ENCODE results near the gene ELMO1.

ELMO1 gene

DNA sequence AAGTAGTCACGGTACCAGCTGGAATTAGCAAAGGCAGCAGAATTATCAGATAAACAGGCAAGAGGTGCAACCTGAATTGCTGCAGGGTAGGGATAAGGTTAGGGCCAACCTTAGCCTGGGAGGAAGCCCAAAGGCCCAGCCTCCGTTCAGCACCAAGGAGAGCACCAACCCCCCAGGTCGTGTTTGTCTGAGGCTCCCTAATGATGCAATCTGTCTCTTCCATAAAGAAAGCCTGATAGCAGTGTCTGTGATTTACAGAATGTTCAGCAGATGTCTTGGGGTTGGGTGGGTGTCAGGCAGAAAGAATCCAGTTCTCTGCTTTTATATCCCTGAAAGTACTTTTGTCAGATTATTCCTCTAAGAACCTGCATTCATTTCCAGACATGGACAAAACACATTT lies 396.0 kb downstream of the ELMO1 start:
- Histone ChIP-seq H3K27me3 (ENCODE audit: insufficient read depth, poor library complexity, severe bottlenecking) (no peaks in the 10 kb centered on the region), H3K4me1 (ENCODE audit: insufficient read depth, poor library complexity, severe bottlenecking) (no peaks in the 10 kb centered on the region), H3K27ac (ENCODE audit: poor library complexity, severe bottlenecking) (no peak overlapping the region), H3K4me3 (ENCODE audit: severe bottlenecking) (no peak overlapping the region), H3K36me3 (ENCODE audit: low read depth) (no peaks in the 10 kb centered on the region), H3K9me3 (ENCODE audit: severe bottlenecking) (no peaks in the 10 kb centered on the region)
- DNase-seq (ENCODE audit: low spot score) (no peak), ATAC-seq (ENCODE audit: low read depth) (peak; percentile 57; the same call in 1 of the 3 replicates)
- TF ChIP-seq, protein P1, sequence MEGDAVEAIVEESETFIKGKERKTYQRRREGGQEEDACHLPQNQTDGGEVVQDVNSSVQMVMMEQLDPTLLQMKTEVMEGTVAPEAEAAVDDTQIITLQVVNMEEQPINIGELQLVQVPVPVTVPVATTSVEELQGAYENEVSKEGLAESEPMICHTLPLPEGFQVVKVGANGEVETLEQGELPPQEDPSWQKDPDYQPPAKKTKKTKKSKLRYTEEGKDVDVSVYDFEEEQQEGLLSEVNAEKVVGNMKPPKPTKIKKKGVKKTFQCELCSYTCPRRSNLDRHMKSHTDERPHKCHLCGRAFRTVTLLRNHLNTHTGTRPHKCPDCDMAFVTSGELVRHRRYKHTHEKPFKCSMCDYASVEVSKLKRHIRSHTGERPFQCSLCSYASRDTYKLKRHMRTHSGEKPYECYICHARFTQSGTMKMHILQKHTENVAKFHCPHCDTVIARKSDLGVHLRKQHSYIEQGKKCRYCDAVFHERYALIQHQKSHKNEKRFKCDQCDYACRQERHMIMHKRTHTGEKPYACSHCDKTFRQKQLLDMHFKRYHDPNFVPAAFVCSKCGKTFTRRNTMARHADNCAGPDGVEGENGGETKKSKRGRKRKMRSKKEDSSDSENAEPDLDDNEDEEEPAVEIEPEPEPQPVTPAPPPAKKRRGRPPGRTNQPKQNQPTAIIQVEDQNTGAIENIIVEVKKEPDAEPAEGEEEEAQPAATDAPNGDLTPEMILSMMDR (IDR thresholded peaks at IDR 0.05; ENCODE audit: poor library complexity, severe bottlenecking), result no peak

DNA sequence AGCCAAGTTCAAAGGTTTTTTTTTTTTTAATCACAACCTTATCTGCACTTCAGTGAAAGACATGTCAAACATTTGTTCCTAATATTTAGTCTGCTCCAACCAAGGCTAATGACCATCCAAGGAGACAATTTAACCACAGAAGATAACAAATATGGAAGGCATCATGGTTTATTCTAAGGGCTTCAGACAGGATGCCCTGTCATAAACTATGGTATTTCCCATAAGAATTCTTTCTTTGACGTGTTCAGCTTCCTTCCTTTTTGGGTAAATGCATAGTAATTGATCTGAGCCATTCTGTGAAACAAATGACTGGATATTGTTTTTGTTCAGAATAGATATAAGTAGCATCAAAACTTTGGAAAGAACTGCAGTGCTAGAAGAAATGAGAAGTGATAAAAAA lies 397.9 kb downstream of the ELMO1 start:
- no peaks in the 10 kb centered on the region for H3K4me1 ChIP-seq (ENCODE audit: insufficient read depth, poor library complexity, severe bottlenecking)
- DNase-seq (ENCODE audit: low spot score) (no peak), ATAC-seq (ENCODE audit: low read depth) (no peak)
- TF ChIP-seq, protein P1 (IDR thresholded peaks at IDR 0.05; ENCODE audit: poor library complexity, severe bottlenecking), result no peak
- H3K27me3 ChIP-seq (ENCODE audit: insufficient read depth, poor library complexity, severe bottlenecking), result no peaks in the 10 kb centered on the region
- no peaks in the 10 kb centered on the region for H3K36me3 ChIP-seq (ENCODE audit: low read depth)
- H3K4me3 ChIP-seq (ENCODE audit: severe bottlenecking), result no peak overlapping the region
- no peak overlapping the region for H3K27ac ChIP-seq (ENCODE audit: poor library complexity, severe bottlenecking)
- no peaks in the 10 kb centered on the region for H3K9me3 ChIP-seq (ENCODE audit: severe bottlenecking)

DNA sequence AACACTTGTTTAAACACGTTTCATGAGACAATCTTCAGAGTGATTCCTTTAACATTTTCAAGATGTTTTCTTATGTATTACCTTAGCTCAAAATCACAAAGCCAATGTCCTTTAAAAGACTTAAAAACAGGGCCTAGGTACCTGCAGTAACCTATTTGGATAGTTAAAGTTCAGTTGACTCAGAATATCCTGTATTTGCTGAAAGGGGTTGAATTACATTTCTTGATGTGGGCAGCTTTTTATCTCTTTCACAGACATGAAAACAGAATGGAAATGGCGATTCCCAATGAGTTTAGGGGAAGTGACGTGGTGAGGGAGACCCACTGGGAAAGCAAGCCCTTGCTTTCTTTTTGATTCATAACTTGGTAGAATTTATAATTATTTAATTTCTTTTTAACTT lies 400.0 kb downstream of the ELMO1 start:
- no peaks in the 10 kb centered on the region for H3K4me1 ChIP-seq (ENCODE audit: insufficient read depth, poor library complexity, severe bottlenecking)
- no peaks in the 10 kb centered on the region for H3K27me3 ChIP-seq (ENCODE audit: insufficient read depth, poor library complexity, severe bottlenecking)
- TF ChIP-seq, protein P1 (IDR thresholded peaks at IDR 0.05; ENCODE audit: poor library complexity, severe bottlenecking), result no peak
- ATAC-seq (ENCODE audit: low read depth), result no peak
- DNase-seq (ENCODE audit: low spot score), result no peak
- no peak overlapping the region for H3K4me3 ChIP-seq (ENCODE audit: severe bottlenecking)
- no peaks in the 10 kb centered on the region for H3K36me3 ChIP-seq (ENCODE audit: low read depth)
- H3K27ac ChIP-seq (ENCODE audit: poor library complexity, severe bottlenecking), result no peak overlapping the region
- H3K9me3 ChIP-seq (ENCODE audit: severe bottlenecking), result no peaks in the 10 kb centered on the region

DNA sequence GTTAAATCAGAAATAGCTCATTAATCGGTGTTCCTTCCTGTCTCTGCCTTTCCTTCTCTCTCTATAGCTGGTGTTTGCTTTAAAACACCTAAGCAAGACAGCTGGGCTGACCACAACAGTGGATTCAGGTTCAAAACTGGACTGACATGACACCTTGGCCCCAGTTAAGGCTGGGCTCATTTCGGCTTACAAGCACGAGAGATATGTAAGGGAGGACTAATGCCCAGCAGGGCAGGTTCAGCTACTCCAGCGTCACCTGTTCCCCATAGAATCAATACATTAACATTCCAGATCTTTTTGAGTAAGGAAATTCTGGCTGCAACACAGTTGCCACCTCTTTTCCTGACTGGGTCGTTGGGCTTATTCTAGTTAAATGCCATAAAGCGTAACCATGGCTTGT lies 401.4 kb downstream of the ELMO1 start:
- Histone ChIP-seq H3K27ac (ENCODE audit: poor library complexity, severe bottlenecking) (no peak overlapping the region), H3K9me3 (ENCODE audit: severe bottlenecking) (no peaks in the 10 kb centered on the region), H3K36me3 (ENCODE audit: low read depth) (no peaks in the 10 kb centered on the region), H3K27me3 (ENCODE audit: insufficient read depth, poor library complexity, severe bottlenecking) (no peaks in the 10 kb centered on the region), H3K4me3 (ENCODE audit: severe bottlenecking) (no peak overlapping the region), H3K4me1 (ENCODE audit: insufficient read depth, poor library complexity, severe bottlenecking) (no peaks in the 10 kb centered on the region)
- no peak for ATAC-seq (ENCODE audit: low read depth)
- TF ChIP-seq, protein P1 (IDR thresholded peaks at IDR 0.05; ENCODE audit: poor library complexity, severe bottlenecking), result no peak
- no peak for DNase-seq (ENCODE audit: low spot score)

DNA sequence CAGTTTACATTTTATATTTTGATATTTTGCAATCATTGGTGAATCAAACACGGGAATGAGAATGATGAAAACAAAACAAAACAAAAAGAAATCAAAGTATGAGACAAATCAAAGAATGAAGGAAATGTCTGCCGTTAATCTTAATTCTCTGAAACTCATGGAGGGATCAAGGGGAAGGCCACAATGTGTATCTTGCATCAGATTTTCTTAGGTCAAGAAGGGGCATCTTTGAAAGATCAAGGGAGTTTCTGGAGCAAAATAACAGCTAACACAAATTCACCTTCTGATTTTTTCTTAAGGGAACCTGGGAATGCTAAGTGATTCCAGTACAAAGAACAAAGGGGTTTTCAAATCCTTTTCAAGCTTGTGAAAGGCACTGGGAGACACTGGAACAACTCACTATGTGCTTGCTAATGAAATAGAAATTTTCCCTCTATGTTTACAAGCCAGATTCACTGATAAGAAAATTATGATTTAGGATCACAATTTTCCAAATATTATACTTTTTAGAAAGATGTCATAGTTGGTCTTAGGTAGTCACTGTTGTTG lies 402.1 kb downstream of the ELMO1 start:
- Histone ChIP-seq H3K4me3 (ENCODE audit: severe bottlenecking) (no peak overlapping the region), H3K36me3 (ENCODE audit: low read depth) (no peaks in the 10 kb centered on the region), H3K27ac (ENCODE audit: poor library complexity, severe bottlenecking) (no peak overlapping the region), H3K9me3 (ENCODE audit: severe bottlenecking) (no peaks in the 10 kb centered on the region), H3K27me3 (ENCODE audit: insufficient read depth, poor library complexity, severe bottlenecking) (no peaks in the 10 kb centered on the region), H3K4me1 (ENCODE audit: insufficient read depth, poor library complexity, severe bottlenecking) (no peaks in the 10 kb centered on the region)
- TF ChIP-seq, protein P1 (IDR thresholded peaks at IDR 0.05; ENCODE audit: poor library complexity, severe bottlenecking), result no peak
- DNase-seq (ENCODE audit: low spot score) (no peak), ATAC-seq (ENCODE audit: low read depth) (no peak)

Measured in RWPE2 (cell line).